H1 (cell line): Measurements from ENCODE around the gene OBI1. TPM values are rescaled to one million over a fixed set of nuclear protein-coding genes. Genes with fewer than 3 reads are reported as not detected.

Experiments
- CTCF ChIA-PET: fragments of 300-600 bp; sonication (Branson Sonifier 250); formaldehyde crosslinking; loops from one replicate; lab custom pipeline; 2021; ENCODE audit not compliant: partially characterized antibody; lab: Charles Lee
- POLR2A ChIA-PET: fragments of 300-600 bp; sonication (Branson Sonifier 250); formaldehyde crosslinking; loops from one replicate; lab custom pipeline; 2021; ENCODE audit warnings: inconsistent platforms; ENCODE audit not compliant: partially characterized antibody; lab: Charles Lee
- DNase-seq, 2 experiments: peaks; one replicate each; pipeline versions ENCODE4 v3.0.0 to v3.0.0-alpha.2; 2010 to 2022; ENCODE audit warnings: low spot score in 2 of 2, low read depth in 1 of 2, mixed read lengths in 1 of 2
- FAIRE-seq: peaks from 2 replicates; lab custom pipeline; 2011; peaks lifted over from hg19 to GRCh38; lab: Jason Lieb, UNC
- H2AFZ ChIP-seq: 2 replicates; pipeline ENCODE4 v1.8.1; 2012; ENCODE audit warnings: low read length, inconsistent platforms
- H2AK5ac ChIP-seq: 2 replicates; pipeline ENCODE4 v1.6.1; 2013; ENCODE audit warnings: low read depth, low read length
- H2BK120ac ChIP-seq: replicated peaks from 2 replicates; pipeline ENCODE3; 2013; ENCODE audit warnings: low read depth, low read length, inconsistent platforms
- H2BK12ac ChIP-seq: 2 replicates; pipeline ENCODE4 v1.6.1; 2013; ENCODE audit warnings: low read depth, low read length
- H2BK15ac ChIP-seq: 2 replicates; pipeline ENCODE4 v1.6.1; 2013; ENCODE audit warnings: low read length
- H2BK20ac ChIP-seq: 2 replicates; pipeline ENCODE4 v1.6.1; 2013; ENCODE audit warnings: low read length
- H2BK5ac ChIP-seq: 2 replicates; pipeline ENCODE4 v1.6.1; 2013; ENCODE audit warnings: low read depth, low read length
- H3K14ac ChIP-seq: 2 replicates; pipeline ENCODE4 v1.6.1; 2013; ENCODE audit warnings: inconsistent platforms; ENCODE audit not compliant: insufficient read length
- H3K18ac ChIP-seq: 2 replicates; pipeline ENCODE4 v1.6.1; 2013; ENCODE audit warnings: low read length; ENCODE audit errors: extremely low read depth
- H3K23ac ChIP-seq: 2 replicates; pipeline ENCODE4 v1.6.1; 2013; ENCODE audit warnings: inconsistent platforms; ENCODE audit not compliant: insufficient read length
- H3K23me2 ChIP-seq: 2 replicates; pipeline ENCODE4 v1.6.1; 2013; ENCODE audit warnings: low read depth, low read length
- H3K27ac ChIP-seq: 2 replicates; pipeline ENCODE4 v1.6.1; 2011; ENCODE audit warnings: low read depth, low read length, inconsistent platforms
- H3K27me3 ChIP-seq, 4 experiments: replicated peaks in 1 of 4; 1 replicate in 1 of 4; 2 replicates in 3 of 4; pipeline versions ENCODE4 v1.6.1 to v1.8.1; 2011 to 2013; ENCODE audit warnings: low read length in 3 of 4, mild to moderate bottlenecking in 3 of 4, inconsistent platforms in 2 of 4, mixed read lengths in 2 of 4, moderate library complexity in 1 of 4; ENCODE audit not compliant: control insufficient read depth in 3 of 4, insufficient read depth in 3 of 4; ENCODE audit errors: extremely low read depth in 1 of 4
- H3K36me3 ChIP-seq, 4 experiments: 2 replicates each; pipeline versions ENCODE4 v1.6.1 to v1.8.1; 2011 to 2013; ENCODE audit warnings: mild to moderate bottlenecking in 4 of 4, low read length in 3 of 4, moderate library complexity in 2 of 4, control low read depth in 1 of 4, inconsistent platforms in 1 of 4; ENCODE audit not compliant: insufficient read depth in 4 of 4, control insufficient read depth in 2 of 4
- H3K4ac ChIP-seq: replicated peaks from 2 replicates; pipeline ENCODE3; 2013; ENCODE audit warnings: low read length, low read depth, mixed read lengths, inconsistent platforms; ENCODE audit not compliant: insufficient read length
- H3K4me1 ChIP-seq, 4 experiments: replicated peaks in 1 of 4; 1 replicate in 1 of 4; 2 replicates in 3 of 4; pipeline versions ENCODE4 v1.6.1 to v1.8.1; 2011 to 2013; ENCODE audit warnings: low read length in 3 of 4, inconsistent platforms in 2 of 4, mixed read lengths in 1 of 4; ENCODE audit not compliant: insufficient read depth in 4 of 4, control insufficient read depth in 3 of 4
- H3K4me2 ChIP-seq, 2 experiments: 2 replicates each; pipeline versions ENCODE4 v1.6.1 to v1.8.1; 2011 to 2013; ENCODE audit warnings: low read depth in 2 of 2, low read length in 2 of 2, control low read depth in 1 of 2, inconsistent platforms in 1 of 2, mild to moderate bottlenecking in 1 of 2; ENCODE audit not compliant: insufficient read depth in 1 of 2
- H3K4me3 ChIP-seq, 4 experiments: fragments of 200-600, 300-600 bp in 1 of 4; sonication (generic), shearing (Covaris generic), sonication (Bioruptor Twin) in 1 of 4; 2 replicates each; pipeline versions ENCODE4 v1.5.1 to v1.8.1; 2011 to 2016; ENCODE audit warnings: low read length in 4 of 4, low read depth in 3 of 4, control low read depth in 2 of 4, inconsistent platforms in 2 of 4, mild to moderate bottlenecking in 2 of 4, mixed read lengths in 1 of 4, moderate library complexity in 1 of 4; ENCODE audit not compliant: insufficient read depth in 2 of 4; ENCODE audit errors: extremely low read depth in 1 of 4
- H3K56ac ChIP-seq: replicated peaks from 2 replicates; pipeline ENCODE3; 2013; ENCODE audit warnings: low read depth, mild to moderate bottlenecking, mixed read lengths, low read length, inconsistent platforms; ENCODE audit not compliant: insufficient read length
- H3K79me1 ChIP-seq: 2 replicates; pipeline ENCODE4 v1.6.1; 2013; ENCODE audit warnings: low read depth, low read length, control low read depth
- H3K79me2 ChIP-seq, 2 experiments: 2 replicates each; pipeline versions ENCODE4 v1.6.1 to v1.8.1; 2012 to 2013; ENCODE audit warnings: low read length in 2 of 2, mild to moderate bottlenecking in 2 of 2, inconsistent platforms in 1 of 2; ENCODE audit not compliant: insufficient read depth in 2 of 2, control insufficient read depth in 1 of 2
- H3K9ac ChIP-seq, 4 experiments: replicated peaks in 1 of 4; 1 replicate in 1 of 4; 2 replicates in 3 of 4; pipeline versions ENCODE4 v1.6.1 to v1.8.1; 2011 to 2013; ENCODE audit warnings: low read depth in 3 of 4, low read length in 3 of 4, control low read depth in 2 of 4, mild to moderate bottlenecking in 2 of 4, moderate library complexity in 2 of 4, inconsistent platforms in 1 of 4; ENCODE audit errors: extremely low read depth in 1 of 4
- H3K9me3 ChIP-seq, 2 experiments: 2 replicates each; pipeline versions ENCODE4 v1.6.1 to v1.8.1; 2012 to 2013; ENCODE audit warnings: mild to moderate bottlenecking in 2 of 2, moderate library complexity in 2 of 2, control low read depth in 1 of 2, inconsistent platforms in 1 of 2, low read depth in 1 of 2, low read length in 1 of 2, mixed read lengths in 1 of 2; ENCODE audit not compliant: insufficient read depth in 2 of 2
- H4K20me1 ChIP-seq, 2 experiments: replicated peaks in 1 of 2; 2 replicates each; pipeline versions ENCODE3 to v1.8.1; 2011 to 2013; ENCODE audit warnings: inconsistent platforms in 2 of 2, low read length in 2 of 2, mild to moderate bottlenecking in 1 of 2; ENCODE audit not compliant: insufficient read depth in 2 of 2, control insufficient read depth in 1 of 2
- H4K5ac ChIP-seq: 2 replicates; pipeline ENCODE4 v1.6.1; 2013; ENCODE audit warnings: low read length, low read depth, mixed read lengths, inconsistent platforms; ENCODE audit not compliant: insufficient read length
- H4K8ac ChIP-seq: 2 replicates; pipeline ENCODE4 v1.8.0; 2013; ENCODE audit warnings: mild to moderate bottlenecking, moderate library complexity, low read length, inconsistent platforms; ENCODE audit not compliant: insufficient read depth; ENCODE audit errors: extremely low read depth
- H4K91ac ChIP-seq: replicated peaks from 2 replicates; pipeline ENCODE3; 2013; ENCODE audit warnings: low read length, mixed read lengths, inconsistent platforms; ENCODE audit not compliant: insufficient read length
- ASH2L ChIP-seq: fragments of 200-600, 300-600 bp; sonication (generic); IDR thresholded peaks from one replicate; pipeline ENCODE4 v1.7.1; 2017; ENCODE audit warnings: low read length
- BCL11A ChIP-seq, 2 experiments: IDR thresholded peaks; one replicate each; pipeline ENCODE4 v1.6.1; 2011; ENCODE audit warnings: low read depth in 2 of 2, low read length in 2 of 2, mild to moderate bottlenecking in 2 of 2
- E2F6 ChIP-seq: IDR thresholded peaks from 2 replicates; pipeline ENCODE4 v1.6.1; 2012; ENCODE audit warnings: inconsistent platforms
- GTF2F1 ChIP-seq: IDR thresholded peaks from 2 replicates; pipeline ENCODE4 v1.6.1; 2012; ENCODE audit warnings: low read depth, low read length, improper control_type of control experiment, borderline replicate concordance
- JUND ChIP-seq: IDR thresholded peaks from 2 replicates; pipeline ENCODE4 v1.6.1; 2011; ENCODE audit warnings: mild to moderate bottlenecking, improper control_type of control experiment, low read length
- RXRA ChIP-seq: IDR thresholded peaks from 2 replicates; pipeline ENCODE4 v1.6.1; 2011; ENCODE audit warnings: low read depth, mild to moderate bottlenecking, low read length, moderate library complexity; ENCODE audit not compliant: insufficient read depth
- SP1 ChIP-seq: IDR thresholded peaks from 2 replicates; pipeline ENCODE4 v1.6.1; 2011; ENCODE audit warnings: low read depth, low read length
- SP2 ChIP-seq: IDR thresholded peaks from 2 replicates; pipeline ENCODE4 v1.6.1; 2012; ENCODE audit warnings: mild to moderate bottlenecking, low read length, inconsistent platforms
- SP4 ChIP-seq: IDR thresholded peaks from 2 replicates; pipeline ENCODE4 v1.6.1; 2012; ENCODE audit warnings: low read length, inconsistent platforms
- SUZ12 ChIP-seq: fragments of 200-600 bp; sonication (generic); IDR thresholded peaks from 2 replicates; pipeline ENCODE4 v1.6.1; 2012; ENCODE audit warnings: mild to moderate bottlenecking, inconsistent platforms, low read length, moderate library complexity, mixed read lengths
- TBP ChIP-seq: IDR thresholded peaks from 2 replicates; pipeline ENCODE4 v1.6.1; 2011; ENCODE audit warnings: low read depth, low read length, improper control_type of control experiment
- ZNF274 ChIP-seq: IDR thresholded peaks from 2 replicates; pipeline ENCODE4 v1.7.0; 2012; ENCODE audit warnings: low read length, borderline replicate concordance; ENCODE audit errors: extremely low read depth
- WGBS, 2 experiments: shearing (Covaris generic) in 1 of 2; methylation state at CpG; one replicate each; pipeline versions ENCODE4 v1.1.6 to v1.1.7; 2013 to 2015; ENCODE audit warnings: low lambda C conversion rate in 2 of 2, mixed read lengths in 2 of 2, inconsistent platforms in 1 of 2, low coverage in 1 of 2, missing lambda C conversion rate in 1 of 2; ENCODE audit not compliant: insufficient replicate concordance in 2 of 2, insufficient coverage in 1 of 2, insufficient read length in 1 of 2; ENCODE audit errors: extremely low coverage in 1 of 2, missing lambda C conversion rate in 1 of 2; 5-methylcytosine and 5-hydroxymethylcytosine counted together
- polyA plus RNA-seq, 7 experiments: library from polyadenylated mRNA; depleted of rRNA in 3 of 7; stranded (reverse) in 5 of 7; unstranded in 2 of 7; fragments of >200 nt in 5 of 7; fragments of 200-250 nt in 2 of 7; gene quantifications; 1 replicate in 5 of 7; 2 replicates in 1 of 7; 4 replicates in 1 of 7; pipeline versions ENCODE4 v1.2.1 to v1.2.3, GENCODE V29; 2011 to 2013; ENCODE audit warnings: missing spikeins in 2 of 7, mixed read lengths in 2 of 7
- total RNA-seq: library from RNA; stranded (reverse); fragmentation: NEBNext Ultra II Directional; extraction: Animal tissue kit (Norgen Biotek cat#: 25700); gene quantifications from 2 replicates; pipeline ENCODE4 v1.2.1, GENCODE V29; 2021

Gene OBI1
- total and polyA plus RNA-seq, 2 of the 8 experiments (the other 6 are each of a cell fraction or from before 2014, with no cell fraction given), result 7.1 to 14.3 TPM

GRCh38 chr13:78655007-78655406, 3.9 kb downstream of the OBI1 start:
- DNase-seq, result no peak
- H2BK120ac ChIP-seq, result no peak overlapping the region
- no peak overlapping the region for H3K4me3 ChIP-seq
- H2BK12ac ChIP-seq, result no peak overlapping the region
- H2AK5ac ChIP-seq, result no peak overlapping the region
- no peak overlapping the region for H4K5ac ChIP-seq
- H4K8ac ChIP-seq, result no peak overlapping the region
- H3K79me1 ChIP-seq, result peaks cover 4% of the 10 kb centered on the region
- H3K27ac ChIP-seq, result no peak overlapping the region
- H3K23me2 ChIP-seq, result peaks cover 2% of the 10 kb centered on the region; the same call in 1 of the 2 replicates
- WGBS, 2 experiments, result 89% methylated on average over 3 of the region's 3 CpGs; no CpG with 5 or more reads in 1 of the 2 experiments
- H3K79me2 ChIP-seq, result peaks cover 14 to 78% of the 10 kb centered on the region in 2 experiments
- no peak for FAIRE-seq
- H4K20me1 ChIP-seq, result peaks cover 7 to 21% of the 10 kb centered on the region in 2 experiments
- no peak overlapping the region for H3K14ac ChIP-seq
- no peak overlapping the region for H4K91ac ChIP-seq
- H2BK20ac ChIP-seq, result no peak overlapping the region
- ChIA-PET POLR2A (no interaction called here), CTCF (interaction anchor here (1.5 kb wide), 1 partner anchor 113 kb away, joined by 6 read pairs; no protein-coding TSS in a partner anchor)
- no peaks in the 10 kb centered on the region for H3K9me3 ChIP-seq
- peaks cover 0 to 6% (median 5%) of the 10 kb centered on the region in 4 experiments; a peak in 4 of 7 replicates for H3K27me3 ChIP-seq
- no peak overlapping the region for H3K56ac ChIP-seq
- no peak overlapping the region for H3K4me2 ChIP-seq
- H3K36me3 ChIP-seq, result peaks cover 0 to 3% (median 0%) of the 10 kb centered on the region in 4 experiments; a peak in 1 of 8 replicates
- no peak overlapping the region for H3K4ac ChIP-seq
- H3K9ac ChIP-seq, result no peak overlapping the region
- no peak overlapping the region for H2AFZ ChIP-seq
- H3K18ac ChIP-seq, result no peak overlapping the region
- H2BK5ac ChIP-seq, result no peak overlapping the region
- no peak overlapping the region for H3K23ac ChIP-seq
- H2BK15ac ChIP-seq, result no peak overlapping the region
- peaks cover 1 to 17% (median 9%) of the 10 kb centered on the region in 4 experiments; a peak in 4 of 7 replicates for H3K4me1 ChIP-seq
- TF ChIP-seq BCL11A (IDR thresholded peaks at IDR 0.05; ENCODE audit: low read depth in 2 of 2, low read length in 2 of 2) (no peak), SP4 (no peak), RXRA (no peak), SUZ12 (no peak), E2F6 (no peak), JUND (no peak), TBP (no peak), GTF2F1 (no peak), SP1 (no peak), ASH2L (no peak), SP2 (no peak), ZNF274 (no peak)
